ENCODE data around the gene ROBO2.

GRCh38 chr3:77411334-77411733 is 371.4 kb downstream of the ROBO2 start:
- TF ChIP-seq TCF12 (IDR thresholded peaks at IDR 0.05; ENCODE audit: low read depth, low read length) (no peak), ZZZ3 (IDR thresholded peaks at IDR 0.05; ENCODE audit: control insufficient read depth, insufficient read length, low read depth) (no peak), SIX5 (IDR thresholded peaks at IDR 0.05; ENCODE audit: low read depth, low read length, severe bottlenecking) (no peak), JUND (IDR thresholded peaks at IDR 0.05; ENCODE audit: low read depth, low read length) (no peak), CTCF (IDR thresholded peaks at IDR 0.05 in 2 of 3, conservative IDR thresholded peaks at IDR 0.05 in 1 of 3; ENCODE audit: control insufficient read depth in 2 of 3, extremely low read depth in 1 of 3, insufficient read depth in 1 of 3, low read depth in 3 of 3, low read length in 3 of 3) (no peak), ESRRA (IDR thresholded peaks at IDR 0.05; ENCODE audit: low read length) (no peak), EZH2 (IDR thresholded peaks at IDR 0.05; ENCODE audit: borderline replicate concordance, control insufficient read depth, low read depth, low read length) (no peak)

Data from GM12878 (cell line).